Measurements from ENCODE around the gene LYPD3.
A peak's percentile ranks its signal among the peaks of the same experiment; 100 is the strongest.
"Not testable (repeated sequence)": the region's sequence is repeated elsewhere in the genome, so short reads cannot be mapped to it uniquely, and the experiment has no call there.

LYPD3 gene

DNA sequence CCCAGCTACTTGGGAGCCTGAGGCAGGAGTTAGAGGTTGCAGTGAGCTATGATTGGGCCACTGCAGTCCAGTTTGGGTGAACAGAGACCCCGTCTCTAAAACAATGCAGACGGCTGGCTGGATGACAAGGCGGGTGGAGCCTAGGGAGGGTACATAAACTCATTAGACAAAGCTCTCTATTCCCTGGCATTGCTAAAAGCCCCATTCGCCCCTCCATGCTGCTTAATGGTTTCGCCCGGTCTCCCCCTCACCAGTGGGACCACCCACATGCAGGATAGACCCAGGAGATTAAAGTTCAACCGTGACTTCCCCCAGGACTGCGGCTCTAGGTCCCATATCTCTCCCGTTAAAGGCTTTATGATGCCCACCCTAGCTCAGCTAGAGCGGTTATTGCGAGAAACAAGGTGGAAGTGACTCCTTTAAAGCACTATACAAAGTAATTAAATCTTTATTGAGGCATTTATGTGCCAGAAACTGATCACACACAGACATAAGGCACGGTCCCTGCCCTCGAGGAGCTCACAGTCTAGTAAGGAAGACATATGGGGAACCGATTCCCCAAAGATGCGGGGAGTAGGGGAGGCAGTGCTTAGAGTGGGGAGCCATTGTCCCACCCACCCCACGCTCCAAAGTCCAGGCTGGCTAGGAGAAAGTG is 4.9 kb downstream of the LYPD3 start:
- DNase-seq = no peak

- DNase-seq = no peak
Observed at GRCh38 chr19:43457809-43458208, 7.6 kb downstream of the LYPD3 start.

DNA sequence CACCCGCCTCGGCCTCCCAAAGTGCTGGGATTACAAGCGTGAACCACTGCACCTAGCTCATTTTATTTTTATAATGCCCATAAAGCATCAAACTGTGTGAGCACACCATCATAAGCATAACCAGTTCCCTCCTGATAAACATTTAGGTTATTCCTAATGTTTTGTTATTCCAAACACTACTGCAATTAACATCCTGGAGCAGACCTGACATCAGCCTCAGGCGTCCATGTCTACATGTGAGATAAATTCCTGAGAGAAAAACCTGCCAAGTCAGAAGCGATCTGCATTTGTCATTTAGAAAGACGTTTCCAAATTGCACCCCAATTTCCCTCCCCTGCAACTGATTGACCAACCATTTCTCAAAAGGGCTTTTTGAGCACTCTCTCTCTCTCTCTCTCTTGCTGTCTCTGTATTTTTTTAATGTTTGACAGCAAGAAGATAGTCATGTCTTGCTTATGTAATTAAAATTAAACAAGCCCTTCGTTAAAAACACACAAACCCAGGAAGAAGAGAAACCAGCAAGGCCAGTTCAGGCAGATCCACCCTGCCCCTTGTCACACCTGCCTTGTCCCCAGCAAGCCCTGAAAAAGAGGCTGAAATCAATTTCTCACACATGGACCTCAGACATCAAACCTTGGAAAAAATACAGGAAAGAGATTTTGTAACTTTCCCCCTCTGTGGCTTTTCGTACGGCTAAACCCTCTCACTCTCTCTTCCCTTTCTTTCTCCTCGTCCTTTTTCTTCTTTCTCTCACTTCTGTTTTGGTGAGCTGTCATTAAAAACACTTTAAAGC is 9.9 kb downstream of the LYPD3 start:
- DNase-seq = no peak

- no peak for DNase-seq
Observed at GRCh38 chr19:43454031-43454430, 11.4 kb downstream of the LYPD3 start.

GRCh38 chr19:43452582-43452981 is 12.8 kb downstream of the LYPD3 start:
- no peak for DNase-seq

- no peak for DNase-seq
Observed at GRCh38 chr19:43450545-43450997, 14.8 kb downstream of the LYPD3 start.

- DNase-seq = no peak
Observed at GRCh38 chr19:43447655-43448054, 17.8 kb downstream of the LYPD3 start.

GRCh38 chr19:43446746-43447489 is 18.5 kb downstream of the LYPD3 start:
- DNase-seq = peak; percentile 58

DNA sequence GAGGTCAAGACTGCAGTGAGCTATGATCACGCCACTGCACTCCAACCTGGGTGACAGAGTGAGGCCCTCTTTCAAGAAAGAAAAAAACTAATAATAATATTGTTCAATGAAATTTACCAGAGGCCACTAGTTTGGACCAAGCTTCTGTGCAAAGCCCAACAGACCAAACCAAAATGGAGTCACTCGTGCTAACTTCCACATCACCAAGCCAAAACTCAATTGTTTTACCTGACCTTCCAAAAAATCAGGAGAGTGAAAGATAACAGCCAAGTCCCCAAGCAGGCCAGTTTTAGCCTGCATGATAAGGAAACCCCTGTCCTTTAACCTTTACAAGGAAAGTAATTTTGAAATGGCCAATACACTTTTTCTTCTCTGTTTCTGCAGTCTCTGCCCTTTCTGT is 20.0 kb downstream of the LYPD3 start:
- no peak for DNase-seq

GRCh38 chr19:43444531-43445287 is 20.7 kb downstream of the LYPD3 start:
- DNase-seq = no peak

DNA sequence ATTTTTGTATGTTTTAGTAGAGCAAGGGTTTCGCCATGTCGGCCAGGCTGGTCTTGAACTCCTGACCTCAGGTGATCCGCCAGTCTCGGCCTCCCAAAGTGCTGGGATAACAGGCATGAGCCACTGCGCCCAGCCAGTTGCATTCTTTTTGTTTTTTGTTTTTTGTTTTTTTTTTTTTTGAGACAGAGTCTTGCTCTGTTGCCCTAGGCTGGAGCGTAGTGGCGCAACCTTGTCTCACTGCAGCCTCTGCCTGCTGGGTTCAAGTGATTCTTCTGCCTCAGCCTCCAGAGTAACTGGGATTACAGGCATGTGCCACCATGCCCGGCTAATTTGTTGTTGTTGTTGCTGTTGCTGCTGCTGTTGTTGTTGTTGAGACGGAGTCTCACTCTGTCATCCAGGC is 21.3 kb downstream of the LYPD3 start:
- DNase-seq = not testable (repeated sequence)

- no peak for DNase-seq
Observed at GRCh38 chr19:43441716-43442115, 23.7 kb downstream of the LYPD3 start.

- no peak for DNase-seq
Observed at GRCh38 chr19:43439709-43440063, 25.7 kb downstream of the LYPD3 start.

DNA sequence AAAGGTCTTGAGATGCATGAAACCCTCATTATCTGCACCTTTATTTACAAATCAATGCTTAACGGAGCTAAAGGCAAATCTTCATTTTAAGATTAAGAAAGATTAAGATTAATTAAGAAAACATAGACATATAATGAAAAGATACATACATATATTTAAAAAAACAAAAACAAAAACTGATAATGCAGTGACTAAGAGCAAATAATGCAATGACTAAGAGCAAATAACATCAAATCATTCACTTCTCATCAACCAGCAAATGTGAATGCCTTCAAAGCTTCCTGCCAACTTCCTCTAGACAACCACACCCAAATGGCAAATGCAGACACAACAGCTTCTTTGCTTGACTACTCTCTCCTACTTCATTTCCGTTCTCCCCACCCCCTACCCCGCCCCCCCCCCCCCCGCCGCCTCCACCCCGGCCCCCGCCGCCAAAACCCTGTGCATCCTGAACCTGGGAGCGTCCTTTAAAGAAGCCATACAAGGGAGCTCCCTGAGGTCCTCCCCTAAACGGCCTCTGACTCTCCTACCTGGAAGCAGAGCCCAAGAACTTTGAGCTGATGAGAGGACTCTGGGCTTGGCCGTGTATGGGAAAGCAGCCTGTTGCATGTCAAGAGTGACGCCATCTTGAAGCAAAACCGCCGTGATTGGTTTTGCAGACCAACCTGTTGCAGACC is 26.2 kb downstream of the LYPD3 start:
- no peak for DNase-seq

DNA sequence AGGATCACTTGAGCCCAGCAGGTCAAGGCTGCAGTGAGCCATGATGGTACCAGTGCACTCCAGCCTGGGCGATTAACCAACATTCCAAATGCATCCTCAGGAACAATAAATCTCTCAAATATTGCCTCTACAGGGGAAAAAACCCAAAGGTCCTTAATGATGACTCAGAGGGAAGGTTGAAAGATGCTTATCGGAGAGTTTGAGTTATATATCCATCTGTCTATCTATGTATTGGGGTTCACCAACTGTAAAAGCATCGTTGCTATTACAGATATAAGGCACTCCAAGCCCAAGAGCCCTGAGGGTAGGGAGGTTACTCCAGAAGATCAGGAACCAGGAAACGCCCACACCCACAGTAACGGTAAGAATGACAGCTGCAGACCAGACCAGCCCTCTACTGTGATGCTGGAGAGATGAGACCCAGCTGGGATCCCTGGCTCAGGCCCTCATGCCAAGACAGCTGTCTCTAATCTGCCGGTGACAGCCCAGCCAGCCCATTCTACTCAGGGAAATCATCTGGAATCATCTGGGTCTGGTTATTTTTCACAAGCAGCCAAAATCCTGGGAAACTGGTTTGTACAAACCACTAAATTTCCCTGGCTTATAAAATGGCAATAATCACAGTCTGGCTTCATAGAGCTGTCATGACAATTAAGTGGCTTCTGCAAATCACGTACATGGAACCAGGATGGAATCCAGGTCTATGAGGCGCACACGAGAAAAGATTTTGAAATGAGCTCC is 26.9 kb downstream of the LYPD3 start:
- no peak for DNase-seq

- no peak for DNase-seq
Observed at GRCh38 chr19:43437712-43438111, 27.7 kb downstream of the LYPD3 start.

DNA sequence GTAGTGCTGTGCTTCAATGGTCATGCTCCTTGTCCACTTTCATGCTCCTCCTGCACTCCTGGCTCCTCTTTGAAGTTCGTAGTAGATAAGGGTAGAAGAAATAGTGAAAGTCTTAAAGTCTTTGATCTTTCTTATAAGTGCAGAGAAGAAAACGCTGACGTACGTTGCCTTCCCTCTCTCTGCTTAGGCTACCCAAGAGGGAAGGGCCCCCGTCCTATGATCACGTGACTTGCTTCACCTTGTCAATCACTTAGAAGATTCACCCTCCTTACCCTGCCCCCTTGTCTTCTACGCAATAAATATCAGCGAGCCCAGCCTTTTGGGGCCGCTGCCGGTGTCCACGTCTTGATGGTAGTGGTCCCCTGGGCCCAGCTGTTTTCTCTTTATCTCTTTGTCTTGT is 28.1 kb downstream of the LYPD3 start:
- DNase-seq = not testable (repeated sequence)

- no peak for DNase-seq
Observed at GRCh38 chr19:43435775-43436174, 29.6 kb downstream of the LYPD3 start.

DNA sequence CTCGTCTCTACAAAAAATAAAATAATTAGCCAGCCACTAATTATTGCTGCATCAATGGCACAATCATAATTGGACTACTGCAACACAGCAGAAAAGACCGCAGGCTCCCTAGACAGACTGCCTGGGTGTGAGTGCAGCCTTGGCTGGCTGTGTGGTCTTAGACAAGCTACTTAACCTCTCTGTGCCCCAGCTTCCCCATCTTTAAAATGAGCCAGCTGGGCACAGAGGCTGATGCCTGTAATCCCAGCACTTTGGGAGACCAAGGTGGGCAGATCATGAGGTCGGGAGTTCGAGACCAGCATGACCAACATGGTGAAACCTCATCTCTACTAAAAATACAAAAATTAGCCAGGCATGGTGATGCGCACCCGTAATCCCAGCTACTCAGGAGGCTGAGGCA is 31.7 kb downstream of the LYPD3 start:
- no peak for DNase-seq

- DNase-seq = no peak
Observed at GRCh38 chr19:43433358-43433673, 32.1 kb downstream of the LYPD3 start.

GRCh38 chr19:43430976-43431375 is 34.4 kb downstream of the LYPD3 start:
- DNase-seq = no peak

DNA sequence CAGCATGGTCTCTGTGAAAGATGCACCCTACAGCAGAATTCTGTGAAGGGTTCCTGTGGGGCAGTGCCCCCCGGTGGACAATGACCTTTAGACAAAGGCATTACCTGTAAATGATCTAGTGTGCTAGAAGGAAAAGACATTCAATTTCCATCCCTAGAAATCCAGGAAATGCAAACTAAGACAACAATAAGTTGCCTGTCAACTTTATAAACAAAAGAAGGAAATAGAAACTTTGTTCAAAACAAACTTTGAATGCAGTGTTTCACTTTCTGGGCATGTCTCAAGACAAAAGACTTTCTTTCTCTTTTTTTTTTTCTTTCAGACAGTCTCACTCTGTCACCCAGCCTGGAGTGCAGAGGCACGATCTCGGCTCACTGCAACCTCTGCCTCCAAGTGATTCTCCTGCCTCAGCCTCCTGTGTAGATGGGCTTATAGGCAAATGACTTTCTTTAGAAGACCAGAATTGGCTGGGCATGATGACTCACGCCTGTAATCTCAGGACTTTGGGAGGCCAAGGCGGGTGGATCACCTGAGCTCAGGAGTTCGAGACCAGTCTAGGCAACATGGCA is 35.2 kb downstream of the LYPD3 start:
- DNase-seq = no peak
